ENCODE data around the gene STARD5. TPM values are rescaled to one million over a fixed set of nuclear protein-coding genes. Genes with fewer than 3 reads are reported as not detected.

Gene STARD5
- total RNA-seq, 1 donor from 2014 or later = 28.0 TPM

- DNase-seq (ENCODE audit: extremely low spot score in 2 of 2) = peak in 1 of 2 donors; percentile 97
- H3K27me3 ChIP-seq = no peaks in the 10 kb centered on the region
- H3K4me3 ChIP-seq = no peak overlapping the region
- TF ChIP-seq CTCF (IDR thresholded peaks at IDR 0.05) (no peak), POLR2AphosphoS5 (IDR thresholded peaks at IDR 0.05; ENCODE audit: insufficient read depth in 1 of 2, low read depth in 1 of 2) (peak; percentile 83 to 93)
- intact Hi-C loops (cut with DNase I) = no loop called here
- peaks cover 31% of the 10 kb centered on the region for H3K4me1 ChIP-seq
- H3K36me3 ChIP-seq = peaks cover 0 to 45% of the 10 kb centered on the region in 2 donors
- no peaks in the 10 kb centered on the region for H3K9me3 ChIP-seq
- peak overlapping the region; percentile 83 for H3K27ac ChIP-seq
These were observed 11.0 kb downstream of the STARD5 start for GRCh38 chr15:81312790-81313543.

- H3K4me1 ChIP-seq = peaks cover 31% of the 10 kb centered on the region
- no peak overlapping the region for H3K4me3 ChIP-seq
- H3K27ac ChIP-seq = peak overlapping the region; percentile 83
- intact Hi-C loops (cut with DNase I) = no loop called here
- H3K27me3 ChIP-seq = no peaks in the 10 kb centered on the region
- TF ChIP-seq POLR2AphosphoS5 (IDR thresholded peaks at IDR 0.05; ENCODE audit: insufficient read depth in 1 of 2, low read depth in 1 of 2) = no peak
- no peak for TF ChIP-seq CTCF (IDR thresholded peaks at IDR 0.05)
- TF ChIP-seq POLR2A (IDR thresholded peaks at IDR 0.05) = no peak
- no peak for DNase-seq (ENCODE audit: extremely low spot score in 2 of 2)
- peaks cover 0 to 45% of the 10 kb centered on the region in 2 donors for H3K36me3 ChIP-seq
- H3K9me3 ChIP-seq = no peaks in the 10 kb centered on the region
These were observed 12.0 kb downstream of the STARD5 start for GRCh38 chr15:81311752-81312464.

- Histone ChIP-seq H3K27me3 (no peaks in the 10 kb centered on the region), H3K4me1 (peaks cover 31% of the 10 kb centered on the region), H3K36me3 (peaks cover 0 to 43% of the 10 kb centered on the region in 2 donors), H3K27ac (peak overlapping the region; percentile 25), H3K9me3 (no peaks in the 10 kb centered on the region), H3K4me3 (no peak overlapping the region)
- intact Hi-C loops (cut with DNase I) = no loop called here
- no peak for DNase-seq (ENCODE audit: extremely low spot score in 2 of 2)
- no peak for TF ChIP-seq POLR2A (IDR thresholded peaks at IDR 0.05)
- TF ChIP-seq POLR2AphosphoS5 (IDR thresholded peaks at IDR 0.05; ENCODE audit: insufficient read depth in 1 of 2, low read depth in 1 of 2) = no peak
- TF ChIP-seq CTCF (IDR thresholded peaks at IDR 0.05) = no peak
These were observed 13.5 kb downstream of the STARD5 start for GRCh38 chr15:81310480-81310879.

GRCh38 chr15:81309647-81310450 is 14.1 kb downstream of the STARD5 start:
- DNase-seq (ENCODE audit: extremely low spot score in 2 of 2) = no peak
- H3K4me1 ChIP-seq = peaks cover 37% of the 10 kb centered on the region
- peaks cover 0 to 43% of the 10 kb centered on the region in 2 donors for H3K36me3 ChIP-seq
- H3K27me3 ChIP-seq = no peaks in the 10 kb centered on the region
- TF ChIP-seq POLR2AphosphoS5 (IDR thresholded peaks at IDR 0.05; ENCODE audit: insufficient read depth in 1 of 2, low read depth in 1 of 2) (no peak), POLR2A (IDR thresholded peaks at IDR 0.05) (no peak), CTCF (IDR thresholded peaks at IDR 0.05) (no peak)
- H3K9me3 ChIP-seq = no peaks in the 10 kb centered on the region
- peak overlapping the region; percentile 25 for H3K27ac ChIP-seq
- intact Hi-C loops (cut with DNase I) = no loop called here
- H3K4me3 ChIP-seq = no peak overlapping the region
